PC-9 (cell line): Measurements from ENCODE around the gene FBH1. TPM values are rescaled to one million over a fixed set of nuclear protein-coding genes. Genes with fewer than 3 reads are reported as not detected.

Experiments used
- BruUV-seq: library from RNA; stranded (reverse); fragments of 400-500 nt; replicated peaks from 2 replicates; lab custom pipeline; 2021; lab: Mats Ljungman, UMichigan
- CTCF ChIA-PET: fragments of 300-600 bp; sonication (Branson Sonifier 250); formaldehyde crosslinking; loops from one replicate; lab custom pipeline; 2022; ENCODE audit warnings: antibody characterized with exemption; lab: Charles Lee
- POLR2A ChIA-PET: fragments of 300-600 bp; sonication (Branson Sonifier 250); formaldehyde crosslinking; loops from one replicate; lab custom pipeline; 2022; ENCODE audit warnings: antibody characterized with exemption; ENCODE audit not compliant: unreplicated experiment; lab: Charles Lee
- DNase-seq, 2 experiments: peaks; one replicate each; pipeline versions ENCODE4 v3.0.0 to v3.0.0-alpha.2; 2015 to 2022; ENCODE audit warnings: mixed read lengths in 1 of 2
- H2AFZ ChIP-seq: fragments of 200-600 bp; sonication (generic); 2 replicates; pipeline ENCODE4 v1.8.1; 2017; ENCODE audit warnings: antibody characterized with exemption
- H3F3A ChIP-seq: fragments of 200-600 bp; sonication (generic); 2 replicates; pipeline ENCODE4 v1.8.1; 2017; ENCODE audit warnings: antibody characterized with exemption, mild to moderate bottlenecking, low read depth; ENCODE audit not compliant: insufficient read depth
- H3K27ac ChIP-seq: fragments of 200-600 bp; sonication (generic); 2 replicates; pipeline ENCODE4 v1.6.1; 2016; ENCODE audit warnings: mixed run types
- H3K27me3 ChIP-seq: fragments of 200-600 bp; sonication (generic); 2 replicates; pipeline ENCODE4 v1.6.1; 2016; ENCODE audit warnings: low read depth, mixed run types; ENCODE audit not compliant: insufficient read depth
- H3K36me3 ChIP-seq: fragments of 200-600 bp; sonication (generic); 2 replicates; pipeline ENCODE4 v1.6.1; 2016; ENCODE audit warnings: low read depth, mixed run types
- H3K4me1 ChIP-seq: fragments of 200-600 bp; sonication (generic); replicated peaks from 2 replicates; pipeline ENCODE4 v1.6.1; 2016; ENCODE audit warnings: mixed run types; ENCODE audit not compliant: insufficient read depth
- H3K4me2 ChIP-seq: fragments of 200-600 bp; sonication (generic); 2 replicates; pipeline ENCODE4 v1.6.1; 2017; ENCODE audit warnings: mixed run types
- H3K4me3 ChIP-seq: fragments of 200-600 bp; sonication (generic); 2 replicates; pipeline ENCODE4 v1.6.1; 2016; ENCODE audit warnings: mixed run types
- H3K79me2 ChIP-seq: fragments of 200-600 bp; sonication (generic); 2 replicates; pipeline ENCODE4 v1.6.1; 2017; ENCODE audit warnings: low read depth, mixed run types
- H3K9me2 ChIP-seq: fragments of 200-600 bp; sonication (generic); 2 replicates; pipeline ENCODE4 v1.8.1; 2017; ENCODE audit warnings: mild to moderate bottlenecking; ENCODE audit not compliant: insufficient read depth
- H3K9me3 ChIP-seq: fragments of 200-600 bp; sonication (generic); 2 replicates; pipeline ENCODE4 v1.8.1; 2016; ENCODE audit warnings: low read depth; ENCODE audit not compliant: insufficient read depth
- H4K20me1 ChIP-seq: fragments of 200-600 bp; sonication (generic); 2 replicates; pipeline ENCODE4 v1.8.1; 2017; ENCODE audit not compliant: insufficient read depth
- EZH2 ChIP-seq: fragments of 200-600 bp; sonication (generic); IDR thresholded peaks from 2 replicates; pipeline ENCODE4 v1.8.0; 2017; ENCODE audit warnings: antibody characterized with exemption, low read depth
- intact Hi-C: fragments of 100-400 bp; cut with micrococcal nuclease; formaldehyde crosslinking; loops from one replicate; pipeline ENCODE4 v1.10.0; 2022; ENCODE audit not compliant: unreplicated experiment
- total RNA-seq: library from RNA; stranded (reverse); gene quantifications from 2 replicates; pipeline ENCODE4 v1.2.3, GENCODE V29; 2021
- TF ChIP-seq, protein P1 (sequence below): fragments of 200-600 bp; sonication (generic); conservative IDR thresholded peaks from 2 replicates; pipeline ENCODE4 v1.6.1; 2017; ENCODE audit warnings: mixed run types, antibody characterized with exemption, mild to moderate bottlenecking, moderate library complexity

The FBH1 gene
- total RNA-seq, 1 experiment from 2014 or later, result 68.0 TPM

DNA sequence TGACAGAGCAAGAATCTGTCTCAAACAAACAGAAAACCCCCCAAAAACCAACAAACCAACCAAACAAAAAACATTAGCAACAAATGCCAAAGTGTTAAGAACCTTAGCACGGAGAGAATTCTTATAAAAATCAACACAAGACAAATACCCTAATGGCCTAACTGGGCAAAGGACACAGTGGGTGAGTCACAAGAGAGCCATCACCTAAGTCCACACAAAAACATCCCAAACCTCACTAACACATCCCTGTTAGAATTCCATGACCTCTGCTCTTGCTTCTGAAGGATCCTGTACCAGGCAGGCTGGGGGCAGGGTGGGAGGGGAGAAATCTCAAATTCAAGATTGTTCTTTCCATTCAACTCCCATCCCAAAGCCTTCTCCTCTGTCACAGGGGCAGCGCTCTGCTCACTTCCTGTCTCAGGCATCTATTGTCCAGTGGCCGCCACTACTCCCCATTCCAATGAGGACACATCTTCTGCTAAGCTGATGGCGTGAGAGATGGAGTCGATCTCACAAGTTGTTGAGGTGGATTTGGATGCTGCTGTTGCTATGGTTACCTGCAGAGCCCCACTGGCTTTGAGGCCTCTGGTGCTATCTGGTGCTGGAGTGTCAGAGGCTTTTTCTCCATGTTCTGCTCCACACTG lies 78.1 kb downstream of the FBH1 start:
- no peaks in the 10 kb centered on the region for H3F3A ChIP-seq
- no peak overlapping the region for H2AFZ ChIP-seq
- no TSS peak for BruUV-seq
- TF ChIP-seq, protein P1, sequence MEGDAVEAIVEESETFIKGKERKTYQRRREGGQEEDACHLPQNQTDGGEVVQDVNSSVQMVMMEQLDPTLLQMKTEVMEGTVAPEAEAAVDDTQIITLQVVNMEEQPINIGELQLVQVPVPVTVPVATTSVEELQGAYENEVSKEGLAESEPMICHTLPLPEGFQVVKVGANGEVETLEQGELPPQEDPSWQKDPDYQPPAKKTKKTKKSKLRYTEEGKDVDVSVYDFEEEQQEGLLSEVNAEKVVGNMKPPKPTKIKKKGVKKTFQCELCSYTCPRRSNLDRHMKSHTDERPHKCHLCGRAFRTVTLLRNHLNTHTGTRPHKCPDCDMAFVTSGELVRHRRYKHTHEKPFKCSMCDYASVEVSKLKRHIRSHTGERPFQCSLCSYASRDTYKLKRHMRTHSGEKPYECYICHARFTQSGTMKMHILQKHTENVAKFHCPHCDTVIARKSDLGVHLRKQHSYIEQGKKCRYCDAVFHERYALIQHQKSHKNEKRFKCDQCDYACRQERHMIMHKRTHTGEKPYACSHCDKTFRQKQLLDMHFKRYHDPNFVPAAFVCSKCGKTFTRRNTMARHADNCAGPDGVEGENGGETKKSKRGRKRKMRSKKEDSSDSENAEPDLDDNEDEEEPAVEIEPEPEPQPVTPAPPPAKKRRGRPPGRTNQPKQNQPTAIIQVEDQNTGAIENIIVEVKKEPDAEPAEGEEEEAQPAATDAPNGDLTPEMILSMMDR, result no peak
- no peak for TF ChIP-seq EZH2
- CTCF ChIA-PET, result no interaction called here
- no peaks in the 10 kb centered on the region for H3K27me3 ChIP-seq
- no peaks in the 10 kb centered on the region for H3K9me2 ChIP-seq
- no peak for DNase-seq
- peaks cover 13% of the 10 kb centered on the region; the same call in 1 of the 2 replicates for H3K4me1 ChIP-seq
- no peaks in the 10 kb centered on the region for H4K20me1 ChIP-seq
- no peak overlapping the region for H3K27ac ChIP-seq
- no peaks in the 10 kb centered on the region for H3K79me2 ChIP-seq
- H3K4me2 ChIP-seq, result no peak overlapping the region
- POLR2A ChIA-PET, result no interaction called here
- no peaks in the 10 kb centered on the region for H3K36me3 ChIP-seq
- intact Hi-C loops, result no loop called here
- H3K4me3 ChIP-seq, result no peak overlapping the region
- H3K9me3 ChIP-seq, result no peaks in the 10 kb centered on the region

DNA sequence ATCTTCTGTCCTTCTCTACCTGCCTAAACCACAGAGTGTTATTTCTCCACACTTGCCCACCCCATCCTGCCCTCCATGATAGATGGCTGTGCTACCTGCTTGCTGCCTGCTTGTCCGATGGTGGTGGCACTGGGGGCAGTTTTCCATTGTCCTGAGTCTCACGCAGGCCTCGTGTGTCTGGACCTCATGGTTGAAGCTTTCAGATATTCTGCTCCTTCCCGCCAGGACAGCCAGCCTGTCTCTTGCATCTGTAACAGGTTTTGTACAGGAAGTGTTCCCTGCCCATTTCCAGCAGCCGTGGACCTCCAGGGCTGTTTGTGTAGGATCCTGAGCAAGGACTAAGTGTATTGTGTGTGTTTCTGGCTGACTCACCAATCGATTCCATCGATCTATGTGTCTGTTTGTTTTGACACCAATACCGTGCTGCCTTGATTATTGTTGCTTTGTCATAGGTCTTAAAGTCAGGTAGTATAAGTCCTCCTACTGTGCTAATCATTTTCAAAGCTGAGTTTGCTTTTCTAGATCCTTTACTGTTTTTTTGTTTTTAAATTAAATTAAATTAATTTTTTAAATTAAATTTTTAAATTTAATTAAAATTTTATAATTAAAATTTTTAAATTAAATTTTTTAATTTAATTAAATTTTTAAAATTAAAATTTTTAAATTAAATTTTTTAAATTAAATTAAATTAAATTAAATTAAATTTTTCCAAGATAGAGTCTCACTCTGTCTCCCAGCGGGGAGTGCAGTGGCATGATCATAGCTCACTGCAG lies 78.8 kb downstream of the FBH1 start:
- Histone ChIP-seq H3K27me3 (no peaks in the 10 kb centered on the region), H3F3A (no peaks in the 10 kb centered on the region), H3K4me3 (no peak overlapping the region), H4K20me1 (no peaks in the 10 kb centered on the region), H3K79me2 (no peaks in the 10 kb centered on the region), H3K27ac (no peak overlapping the region), H3K9me2 (no peaks in the 10 kb centered on the region), H3K4me1 (peaks cover 13% of the 10 kb centered on the region; the same call in 1 of the 2 replicates), H3K9me3 (no peaks in the 10 kb centered on the region), H2AFZ (no peak overlapping the region), H3K4me2 (no peak overlapping the region), H3K36me3 (no peaks in the 10 kb centered on the region)
- intact Hi-C loops, result no loop called here
- POLR2A ChIA-PET, result no interaction called here
- no peak for DNase-seq
- TF ChIP-seq, protein P1, result no peak
- no peak for TF ChIP-seq EZH2
- BruUV-seq, result no TSS peak
- CTCF ChIA-PET, result no interaction called here

DNA sequence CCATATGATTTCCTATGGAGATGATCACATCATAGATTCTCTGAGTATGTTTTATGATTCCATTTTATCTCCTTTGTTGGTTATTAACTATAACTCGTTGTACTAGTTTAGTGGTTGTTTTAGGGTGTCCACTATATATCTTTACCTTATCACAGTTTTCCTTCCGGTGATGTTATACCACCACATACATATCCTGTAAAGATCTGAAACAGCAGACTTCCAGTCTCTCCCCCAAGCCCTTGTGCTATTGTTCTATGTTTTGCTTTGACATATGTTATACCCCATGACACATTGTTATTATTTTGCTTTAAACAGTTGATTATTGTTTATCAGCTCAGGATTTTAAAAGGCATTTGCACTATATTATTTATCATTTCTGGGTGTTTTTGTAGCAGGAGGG lies 80.0 kb downstream of the FBH1 start:
- CTCF ChIA-PET, result no interaction called here
- no peaks in the 10 kb centered on the region for H3K36me3 ChIP-seq
- H3K27me3 ChIP-seq, result no peaks in the 10 kb centered on the region
- H3K9me2 ChIP-seq, result no peaks in the 10 kb centered on the region
- no peak overlapping the region for H2AFZ ChIP-seq
- H3F3A ChIP-seq, result no peaks in the 10 kb centered on the region
- H3K79me2 ChIP-seq, result peaks cover 2% of the 10 kb centered on the region; the same call in 1 of the 2 replicates
- POLR2A ChIA-PET, result no interaction called here
- no peaks in the 10 kb centered on the region for H4K20me1 ChIP-seq
- no peak for DNase-seq
- H3K9me3 ChIP-seq, result no peaks in the 10 kb centered on the region
- no peak overlapping the region for H3K4me3 ChIP-seq
- peaks cover 13% of the 10 kb centered on the region; the same call in 1 of the 2 replicates for H3K4me1 ChIP-seq
- TF ChIP-seq EZH2, result no peak
- TF ChIP-seq, protein P1, result no peak
- no peak overlapping the region for H3K27ac ChIP-seq
- intact Hi-C loops, result no loop called here
- H3K4me2 ChIP-seq, result no peak overlapping the region
- no TSS peak for BruUV-seq
